ENCODE measurements around the gene PIP5K1B.
A peak's percentile ranks its signal among the peaks of the same experiment; 100 is the strongest.

The PIP5K1B gene

DNA sequence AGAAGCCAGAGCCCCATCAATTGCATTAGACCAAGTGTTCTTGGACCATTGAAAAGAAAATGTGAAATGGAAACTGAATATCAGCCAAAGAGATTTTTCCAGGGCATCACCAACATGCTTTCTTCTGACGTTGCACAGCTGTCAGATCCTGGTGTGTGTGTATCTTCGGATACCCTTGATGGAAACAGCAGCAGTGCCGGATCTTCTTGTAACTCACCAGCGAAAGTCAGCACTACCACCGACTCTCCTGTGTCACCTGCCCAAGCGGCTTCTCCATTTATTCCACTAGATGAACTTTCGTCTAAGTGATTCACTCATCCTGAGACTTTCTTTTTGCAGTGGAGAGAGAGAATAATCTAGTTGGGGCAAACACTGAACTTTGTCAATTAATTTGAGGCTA, 75.7 kb downstream of the PIP5K1B start:
- DNase-seq (ENCODE audit: low read depth): no peak
- TF ChIP-seq CTCF (IDR thresholded peaks at IDR 0.05; ENCODE audit: control insufficient read depth, insufficient read depth, low read depth, low read length, missing control alignments): no peak
- peak overlapping the region; percentile 74 for H3K4me3 ChIP-seq (ENCODE audit: control insufficient read depth, low read depth, low read length)

- TF ChIP-seq CTCF (IDR thresholded peaks at IDR 0.05; ENCODE audit: control insufficient read depth, insufficient read depth, low read depth, low read length, missing control alignments): no peak
- H3K4me3 ChIP-seq (ENCODE audit: control insufficient read depth, low read depth, low read length): no peak overlapping the region
- DNase-seq (ENCODE audit: low read depth): no peak
These were observed 76.9 kb downstream of the PIP5K1B start for GRCh38 chr9:68781928-68782327.

DNA sequence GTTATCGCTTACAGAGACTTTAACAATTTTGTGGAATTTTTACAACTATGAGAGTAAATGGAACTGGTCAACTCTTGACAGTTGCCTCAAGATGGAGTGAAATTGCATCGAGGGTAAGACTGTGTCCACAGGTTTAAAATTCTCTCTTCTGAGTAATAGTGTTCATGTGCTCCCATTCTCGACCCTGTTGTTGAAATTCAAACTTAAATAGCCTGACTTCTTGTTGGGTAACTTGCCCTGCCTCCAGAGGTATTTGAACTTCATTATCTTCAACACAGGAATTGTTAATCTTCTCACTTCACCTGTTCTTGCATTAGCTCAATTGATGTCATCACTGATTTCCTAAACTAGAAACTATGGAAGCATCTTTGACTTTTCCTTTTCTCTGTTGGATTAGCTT, 77.5 kb downstream of the PIP5K1B start:
- no peak overlapping the region for H3K4me3 ChIP-seq (ENCODE audit: control insufficient read depth, low read depth, low read length)
- TF ChIP-seq CTCF (IDR thresholded peaks at IDR 0.05; ENCODE audit: control insufficient read depth, insufficient read depth, low read depth, low read length, missing control alignments): no peak
- no peak for DNase-seq (ENCODE audit: low read depth)

DNA sequence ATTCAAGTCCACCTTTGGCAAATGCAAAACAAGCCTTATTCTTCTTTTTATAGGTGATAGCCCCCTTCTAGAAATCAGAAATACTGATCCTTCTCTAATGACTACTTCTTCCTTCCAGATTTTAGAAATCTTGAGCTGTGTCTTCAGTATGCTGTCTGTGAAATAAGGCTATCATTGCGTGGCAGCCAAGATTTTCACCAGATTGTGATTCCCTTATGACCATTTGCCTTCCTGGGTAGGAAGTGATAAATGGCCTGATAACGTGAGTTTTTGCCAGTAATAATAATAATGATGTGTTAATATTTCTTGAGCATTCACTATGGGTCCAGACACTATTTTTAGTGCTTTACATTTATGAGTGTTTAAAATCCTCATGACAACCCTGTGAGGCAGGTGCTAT, 80.9 kb downstream of the PIP5K1B start:
- H3K4me3 ChIP-seq (ENCODE audit: control insufficient read depth, low read depth, low read length): no peak overlapping the region
- DNase-seq (ENCODE audit: low read depth): no peak
- TF ChIP-seq CTCF (IDR thresholded peaks at IDR 0.05; ENCODE audit: control insufficient read depth, insufficient read depth, low read depth, low read length, missing control alignments): no peak

- DNase-seq (ENCODE audit: low read depth): no peak
- TF ChIP-seq CTCF (IDR thresholded peaks at IDR 0.05; ENCODE audit: control insufficient read depth, insufficient read depth, low read depth, low read length, missing control alignments): no peak
- H3K4me3 ChIP-seq (ENCODE audit: control insufficient read depth, low read depth, low read length): no peak overlapping the region
These were observed 86.1 kb downstream of the PIP5K1B start for GRCh38 chr9:68791169-68791568.

GRCh38 chr9:68793605-68794343, 88.7 kb downstream of the PIP5K1B start:
- no peak for DNase-seq (ENCODE audit: low read depth)

More at GRCh38 chr9:68793605-68794343, 88.7 kb downstream of the PIP5K1B start:
- TF ChIP-seq CTCF (IDR thresholded peaks at IDR 0.05; ENCODE audit: control insufficient read depth, insufficient read depth, low read depth, low read length, missing control alignments): no peak
- H3K4me3 ChIP-seq (ENCODE audit: control insufficient read depth, low read depth, low read length): no peak overlapping the region

Data from AG09309 (cell line).